Stimulated activated CD4-positive, alpha-beta T cell treated with anti-CD3 and anti-CD28 coated beads, Interleukin-12 subunit alpha, Interleukin-12 subunit beta, amount 100 ng/mL, for 4 hours (primary cell): ENCODE results near the gene WWC2.
"Not testable (repeated sequence)": the region's sequence is repeated elsewhere in the genome, so short reads cannot be mapped to it uniquely, and the experiment has no call there.

Source experiments
- DNase-seq: peaks from one replicate; pipeline ENCODE4 v3.0.0-alpha.2; 2020

Gene WWC2

DNA sequence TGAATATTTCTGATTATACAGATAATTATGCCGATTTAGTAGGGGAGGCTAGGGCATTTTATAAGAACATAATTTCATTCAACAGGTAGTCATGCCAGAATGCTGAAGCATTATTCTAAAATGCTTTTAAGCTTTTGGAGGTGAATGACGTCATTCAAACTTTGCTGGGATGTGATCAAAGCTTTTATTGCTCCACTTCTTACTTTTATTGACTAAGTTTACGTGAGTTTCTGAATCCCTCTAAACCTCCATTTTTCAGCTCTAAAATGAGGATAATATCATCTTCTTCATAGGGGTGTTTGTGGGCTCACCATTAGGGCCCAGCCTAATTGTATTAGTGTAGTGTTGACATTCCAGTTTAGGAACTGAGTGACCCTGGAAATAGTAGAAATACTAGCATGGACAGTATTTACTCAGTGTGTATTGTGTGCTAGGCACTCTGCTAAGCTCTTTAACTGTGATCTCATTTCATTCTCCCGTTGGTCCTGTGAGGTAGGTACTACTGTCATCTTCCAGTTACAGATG is 3.0 kb downstream of the WWC2 start:
- DNase-seq: no peak

DNA sequence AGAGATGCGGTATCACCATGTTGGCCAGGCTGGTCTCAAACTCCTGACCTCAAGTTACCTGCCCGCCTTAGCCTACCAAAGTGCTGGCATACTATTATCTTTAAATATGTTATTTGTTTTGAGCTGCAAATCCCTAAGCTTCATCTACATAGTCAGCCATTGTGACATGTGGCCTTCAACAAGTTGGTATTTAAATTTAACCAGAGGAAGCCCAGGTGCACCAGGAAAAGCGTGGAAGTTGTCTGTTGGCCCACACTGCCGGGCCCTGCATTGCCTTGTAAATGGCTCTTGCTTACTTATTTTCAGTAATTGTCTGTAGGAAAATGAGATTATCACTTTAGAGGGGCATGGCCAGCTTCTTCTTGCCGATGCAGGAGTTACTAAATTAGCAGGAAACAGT is 6.0 kb downstream of the WWC2 start:
- no peak for DNase-seq

DNA sequence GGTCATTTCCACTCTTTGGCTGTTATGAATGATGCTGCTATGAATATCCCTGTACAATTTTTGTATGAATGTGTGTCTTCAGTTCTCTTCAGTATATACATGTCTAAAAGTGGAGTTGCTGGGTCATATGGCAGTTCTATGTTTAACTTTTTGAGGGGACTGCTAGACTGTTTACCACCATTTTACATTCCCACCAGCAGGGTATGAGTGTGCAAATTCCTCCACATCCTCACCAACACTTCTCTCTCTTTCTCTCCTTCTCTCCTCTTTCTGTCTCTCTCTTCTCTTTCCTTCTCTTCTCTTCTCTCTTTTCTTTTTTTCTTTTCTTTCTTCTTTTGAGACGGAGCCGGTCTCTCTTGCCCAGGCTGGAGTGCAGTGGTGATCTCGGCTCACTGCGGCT is 7.8 kb downstream of the WWC2 start:
- DNase-seq: no peak

DNA sequence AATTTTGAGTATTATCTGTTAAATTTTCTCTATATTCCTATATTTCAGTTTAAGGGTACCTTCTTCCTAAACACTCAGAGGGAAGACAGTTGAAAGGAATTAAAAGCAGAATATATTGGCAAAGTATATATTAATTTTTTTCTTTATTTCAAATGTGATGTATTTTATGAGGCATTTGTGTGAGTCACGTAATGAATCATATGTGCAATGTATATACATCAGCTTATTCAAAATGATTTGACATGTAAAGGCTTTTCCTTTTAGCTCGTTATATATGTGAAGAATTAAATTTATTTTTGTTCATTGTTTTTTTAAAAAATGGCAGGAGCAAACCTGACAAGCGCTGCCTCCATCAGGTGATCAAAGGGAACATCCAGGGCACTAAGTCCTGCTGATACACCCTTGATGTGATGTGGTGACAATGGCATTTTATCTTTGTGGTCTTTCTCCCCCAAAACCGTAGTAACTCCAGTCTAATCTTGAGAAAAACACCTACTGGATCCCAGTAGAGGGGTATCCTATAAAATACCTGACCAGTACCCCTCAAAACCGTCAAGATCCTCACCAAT is 8.9 kb downstream of the WWC2 start:
- DNase-seq: no peak

DNA sequence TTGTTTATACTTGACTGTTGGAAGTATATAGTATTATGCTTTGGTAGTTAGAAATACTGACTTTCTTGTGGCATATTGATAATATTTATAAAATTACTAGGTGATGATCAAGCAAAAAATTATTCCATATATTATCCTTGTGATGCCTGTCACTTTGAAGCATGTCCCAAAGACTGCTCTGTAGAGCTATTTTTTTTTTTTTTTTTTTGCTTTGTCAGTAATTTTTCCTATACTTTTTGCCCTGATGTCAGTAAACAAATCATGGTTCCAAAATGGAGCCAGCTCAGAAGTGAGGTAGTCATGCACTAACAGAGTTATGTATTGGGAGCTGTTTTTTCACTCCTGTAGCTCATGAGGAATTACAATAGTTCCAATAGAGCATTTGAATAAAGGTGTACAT is 11.2 kb downstream of the WWC2 start:
- DNase-seq: no peak

DNA sequence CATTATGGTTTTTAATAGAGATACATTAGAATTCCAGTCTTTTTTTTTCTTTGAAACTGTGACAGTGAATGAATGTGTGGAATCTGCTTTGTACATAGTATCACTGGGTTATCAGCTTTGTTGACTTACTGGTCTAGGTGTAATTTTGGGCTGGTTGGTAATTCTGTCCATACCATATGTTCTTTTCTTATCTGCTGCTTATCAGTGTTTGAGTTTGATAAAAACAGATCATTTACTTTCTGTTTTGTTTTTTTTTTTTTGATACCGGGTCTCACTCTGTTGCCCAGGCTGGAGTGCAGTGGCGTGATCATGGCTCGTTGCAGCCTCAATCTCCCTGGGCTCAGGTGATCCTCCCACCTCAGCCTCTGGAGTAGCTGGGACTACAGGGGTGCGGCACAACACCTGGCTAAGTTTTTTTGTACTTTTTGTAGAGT is 12.4 kb downstream of the WWC2 start:
- no peak for DNase-seq

DNA sequence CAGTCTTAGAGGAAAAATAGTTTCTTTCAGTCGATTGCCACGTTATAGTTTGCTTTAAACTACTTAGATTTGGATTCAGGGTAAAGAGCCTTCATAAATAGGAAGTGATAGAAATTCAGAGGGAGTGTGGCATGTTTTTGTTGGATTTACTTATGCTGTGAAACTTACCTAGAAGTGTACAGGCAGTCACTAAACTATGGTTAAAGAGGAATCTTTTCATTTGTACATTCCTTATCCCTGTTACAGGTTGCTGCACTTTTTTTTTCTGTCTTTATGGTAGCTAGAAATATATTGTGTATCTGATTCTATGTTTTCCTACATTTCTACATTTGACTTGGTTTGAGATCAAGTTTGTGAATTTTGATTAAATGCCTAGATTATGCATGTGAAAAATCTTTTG is 19.1 kb downstream of the WWC2 start:
- DNase-seq: no peak

DNA sequence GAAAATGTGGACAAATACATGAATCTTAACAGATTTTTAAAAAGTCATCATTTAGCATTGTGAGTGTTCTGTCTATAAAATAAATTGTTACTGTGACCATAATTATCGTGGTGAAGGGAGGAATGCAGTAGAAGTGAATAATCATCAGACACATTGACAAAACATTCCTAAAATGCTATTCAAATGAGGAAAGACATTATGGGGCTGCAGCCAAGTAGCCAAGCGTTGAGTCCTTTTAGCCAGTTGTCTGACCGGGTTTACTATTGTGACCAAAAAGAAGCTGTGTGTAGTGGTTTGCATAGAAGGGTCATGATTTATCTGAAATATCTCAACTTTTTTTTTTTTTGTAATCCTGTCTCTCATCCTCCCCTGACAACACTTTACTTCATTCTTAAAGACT is 19.5 kb downstream of the WWC2 start:
- DNase-seq: no peak

DNA sequence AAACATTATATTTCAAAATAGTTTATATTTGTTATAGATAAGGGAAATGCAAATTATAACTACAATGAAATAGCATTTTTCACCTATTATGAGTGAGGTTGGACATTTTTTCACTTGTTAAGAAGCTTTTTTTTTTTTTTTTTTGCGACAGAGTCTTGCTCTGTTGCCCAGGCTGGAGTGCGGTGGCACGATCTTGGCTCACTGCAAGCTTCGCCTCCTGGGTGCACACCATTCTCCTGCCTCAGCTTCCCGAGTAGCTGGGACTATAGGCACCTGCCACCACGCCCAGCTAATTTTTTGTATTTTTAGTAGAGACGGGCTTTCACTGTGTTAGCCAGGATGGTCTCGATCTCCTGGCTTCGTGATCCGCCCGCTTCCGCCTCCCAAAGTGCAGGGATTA is 22.6 kb downstream of the WWC2 start:
- DNase-seq: not testable (repeated sequence)

DNA sequence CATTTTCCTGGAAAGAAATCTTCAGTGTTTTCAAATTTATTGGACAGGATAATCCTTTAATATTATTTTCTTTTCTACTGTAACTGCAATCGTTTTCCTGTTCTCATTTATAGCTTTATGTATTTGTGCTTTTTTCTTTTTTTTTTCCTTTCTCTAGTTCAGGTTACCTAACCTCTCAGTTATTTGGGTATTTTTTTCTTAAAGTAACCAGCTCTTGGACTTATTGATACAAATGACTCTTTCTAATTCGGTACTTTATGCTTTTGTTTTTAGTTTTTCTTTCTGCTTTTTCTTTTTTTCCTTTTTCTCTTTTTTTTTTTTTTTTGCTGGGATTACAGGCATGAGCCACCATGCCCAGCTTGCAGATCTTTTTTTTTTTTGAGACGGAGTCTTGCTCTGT is 25.2 kb downstream of the WWC2 start:
- DNase-seq: no peak

DNA sequence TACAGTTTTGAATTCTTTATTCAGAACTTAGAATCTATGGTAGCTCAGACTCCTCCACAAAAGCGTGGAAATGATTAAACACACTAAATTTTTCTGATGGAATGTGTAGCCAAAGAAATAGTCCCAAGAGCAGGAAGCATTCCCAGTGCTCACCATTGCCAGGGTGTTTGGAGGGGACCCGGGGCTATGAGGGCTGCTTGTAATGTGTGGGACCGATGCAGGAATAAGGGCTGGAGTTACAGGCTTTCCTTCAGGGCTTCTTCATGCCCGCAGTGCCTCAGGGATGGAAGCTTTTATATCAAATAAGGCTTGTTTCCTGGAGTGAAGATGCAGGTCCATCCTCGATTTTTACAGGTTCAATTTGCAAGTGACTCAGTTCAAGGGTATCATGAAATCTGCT is 25.8 kb downstream of the WWC2 start:
- no peak for DNase-seq

DNA sequence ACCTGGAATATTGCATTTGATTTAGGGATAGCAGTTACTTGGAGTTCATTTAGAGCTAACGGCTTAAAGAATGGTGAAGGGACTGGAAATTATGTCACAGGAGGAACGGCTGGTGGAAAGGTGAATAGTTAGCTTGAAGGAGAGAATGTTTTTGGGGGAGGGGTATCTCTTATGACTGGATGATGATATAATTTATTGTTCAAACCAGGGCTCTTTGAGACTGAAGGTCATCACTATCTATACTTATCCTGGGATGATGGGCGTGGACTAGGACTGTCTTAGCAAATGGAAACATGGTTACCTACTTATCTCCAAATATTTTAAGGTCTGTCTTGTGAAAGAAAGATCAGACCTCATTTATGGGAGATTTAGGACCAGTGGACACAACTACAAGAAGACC is 30.1 kb downstream of the WWC2 start:
- DNase-seq: no peak

DNA sequence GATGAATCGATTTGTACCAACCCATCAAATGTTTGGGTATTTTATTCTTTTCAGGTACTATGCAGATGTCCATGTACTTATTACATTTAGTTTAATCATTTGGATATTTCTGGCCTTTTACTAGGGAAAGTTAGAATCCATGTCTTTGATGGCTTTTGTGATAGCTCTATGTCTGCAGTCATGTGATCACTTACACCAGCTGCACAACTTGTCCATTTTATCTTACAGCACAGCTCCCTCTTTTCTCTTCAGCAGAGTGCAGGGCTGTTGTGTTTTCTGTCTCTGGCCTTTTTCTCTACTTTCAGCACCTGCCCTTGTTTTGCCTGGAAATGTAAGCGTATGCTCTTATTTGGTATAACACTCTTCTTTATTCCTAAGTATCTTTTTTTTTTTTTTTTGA is 30.6 kb downstream of the WWC2 start:
- no peak for DNase-seq

DNA sequence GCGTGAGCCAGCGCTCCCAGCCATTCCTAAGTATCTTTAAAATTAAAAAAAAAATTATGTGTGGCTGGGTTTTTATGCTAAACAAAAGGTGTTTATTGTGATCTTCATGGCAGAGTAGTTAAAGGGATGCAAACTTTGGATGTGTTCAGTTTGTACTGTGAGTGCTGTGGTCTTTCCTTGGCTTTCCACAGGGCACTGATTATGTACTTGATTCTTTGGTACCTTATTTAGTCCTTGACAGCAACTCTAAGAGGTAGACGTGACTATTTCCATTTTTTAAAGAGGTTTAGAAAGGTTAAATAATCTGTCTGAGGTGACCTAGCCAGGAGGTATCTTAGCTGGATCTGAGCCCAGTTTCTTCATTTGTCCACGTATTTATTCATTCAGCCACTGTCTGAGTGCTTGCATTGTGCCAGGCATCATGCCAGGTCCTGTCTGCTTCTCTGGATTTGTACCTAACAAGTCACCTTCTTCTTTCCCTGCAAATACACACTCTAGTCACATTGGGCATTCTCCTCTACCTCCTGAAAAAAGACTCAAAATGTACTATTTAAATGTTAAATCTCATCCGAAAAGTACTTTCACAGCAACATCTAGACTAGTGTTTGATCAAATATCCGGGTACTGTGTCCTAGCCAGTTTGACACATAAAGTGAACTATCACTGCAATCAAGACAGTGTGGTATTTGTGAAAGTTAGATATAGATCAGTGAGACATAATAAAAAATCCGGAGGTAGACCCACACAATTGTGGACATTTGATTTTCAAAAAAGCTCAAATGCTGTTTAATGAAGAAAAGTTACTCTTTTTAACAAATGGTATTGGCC is 31.5 kb downstream of the WWC2 start:
- DNase-seq: no peak

DNA sequence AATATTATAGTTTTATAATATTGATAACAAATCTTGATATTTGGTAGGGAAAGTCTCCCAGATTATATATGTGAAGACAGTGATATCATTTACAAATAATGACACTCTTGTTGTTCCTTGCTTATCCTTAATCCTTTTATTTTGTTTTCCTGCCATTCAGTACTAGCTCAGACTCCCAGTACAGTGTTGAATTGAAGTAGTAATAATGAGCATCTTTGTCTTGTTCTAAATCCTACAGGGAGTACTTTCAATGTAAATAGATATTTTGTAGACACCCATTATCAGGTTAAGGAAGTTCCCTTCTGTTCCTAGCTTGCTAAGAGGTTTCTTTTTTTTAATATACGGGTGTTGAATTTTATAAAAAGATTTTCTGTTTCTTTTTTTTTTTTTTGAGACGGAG is 33.0 kb downstream of the WWC2 start:
- no peak for DNase-seq

DNA sequence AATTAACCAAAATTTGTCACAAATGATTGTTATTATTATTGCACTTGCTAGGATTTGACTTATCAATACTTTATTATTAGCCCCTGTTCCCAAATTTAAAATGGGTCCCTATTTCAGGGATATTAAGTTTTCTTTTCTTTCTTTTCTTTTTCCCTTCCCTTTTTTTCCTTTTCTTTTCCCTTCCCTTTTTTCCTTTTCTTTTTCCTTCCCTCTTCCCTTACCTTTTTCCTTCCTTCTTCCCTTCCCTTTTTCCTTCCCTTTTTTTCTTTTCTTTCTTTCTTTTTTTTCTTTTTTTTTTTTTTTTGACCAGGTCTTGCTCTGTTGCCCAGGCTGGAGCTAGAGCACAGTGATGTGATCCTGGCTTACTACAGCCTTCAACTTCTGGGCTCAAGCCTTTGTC is 33.8 kb downstream of the WWC2 start:
- no peak for DNase-seq

DNA sequence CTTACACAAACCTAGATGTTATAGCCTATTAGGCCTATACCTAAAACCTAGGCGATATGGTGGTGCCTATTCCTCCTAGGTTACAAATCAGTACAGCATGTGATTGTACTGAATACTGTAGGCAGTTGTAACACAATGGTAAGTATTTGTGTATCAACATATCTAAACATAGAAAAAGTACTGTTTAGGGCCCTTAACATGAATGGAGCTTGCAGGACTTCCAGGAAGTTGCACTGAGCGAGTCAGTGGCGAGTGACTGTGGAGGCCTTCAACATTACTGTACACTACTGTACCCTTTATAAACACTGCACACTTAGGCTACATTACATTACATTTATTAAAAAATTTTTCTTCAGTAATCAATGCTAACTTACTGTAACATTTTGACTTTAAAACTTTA is 37.8 kb downstream of the WWC2 start:
- DNase-seq: no peak

DNA sequence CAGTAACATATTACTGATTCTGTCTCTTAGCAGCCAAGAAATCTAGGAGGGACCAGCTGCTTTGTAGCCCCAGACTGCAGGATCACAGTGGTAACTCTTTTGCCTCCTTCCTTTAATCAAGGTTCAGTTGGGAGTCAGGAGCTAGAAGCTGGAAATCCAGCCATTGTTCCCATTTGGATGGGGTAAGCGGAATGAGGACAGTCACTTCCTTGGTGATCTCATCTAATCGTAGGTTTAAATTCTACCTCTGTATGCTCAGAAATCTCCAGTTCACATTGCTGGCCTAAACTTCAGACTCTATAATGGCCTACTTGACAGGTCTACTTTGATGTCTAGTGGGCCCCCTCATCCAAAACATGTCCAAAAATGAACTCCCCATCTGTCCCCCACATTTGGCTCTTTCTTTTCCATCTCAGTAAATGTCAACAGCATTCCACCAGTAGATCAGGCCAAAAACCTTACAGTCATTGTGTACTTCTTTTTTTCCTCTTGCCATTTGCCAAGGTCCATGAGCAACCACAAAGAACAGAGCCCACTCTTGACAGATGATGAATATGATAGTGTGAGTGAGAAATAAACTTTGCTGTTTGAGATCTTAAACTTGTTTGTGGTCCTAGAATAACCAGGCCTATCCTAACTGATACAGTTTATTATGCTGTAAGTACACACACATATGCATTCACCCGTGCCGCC is 40.1 kb downstream of the WWC2 start:
- DNase-seq: no peak

DNA sequence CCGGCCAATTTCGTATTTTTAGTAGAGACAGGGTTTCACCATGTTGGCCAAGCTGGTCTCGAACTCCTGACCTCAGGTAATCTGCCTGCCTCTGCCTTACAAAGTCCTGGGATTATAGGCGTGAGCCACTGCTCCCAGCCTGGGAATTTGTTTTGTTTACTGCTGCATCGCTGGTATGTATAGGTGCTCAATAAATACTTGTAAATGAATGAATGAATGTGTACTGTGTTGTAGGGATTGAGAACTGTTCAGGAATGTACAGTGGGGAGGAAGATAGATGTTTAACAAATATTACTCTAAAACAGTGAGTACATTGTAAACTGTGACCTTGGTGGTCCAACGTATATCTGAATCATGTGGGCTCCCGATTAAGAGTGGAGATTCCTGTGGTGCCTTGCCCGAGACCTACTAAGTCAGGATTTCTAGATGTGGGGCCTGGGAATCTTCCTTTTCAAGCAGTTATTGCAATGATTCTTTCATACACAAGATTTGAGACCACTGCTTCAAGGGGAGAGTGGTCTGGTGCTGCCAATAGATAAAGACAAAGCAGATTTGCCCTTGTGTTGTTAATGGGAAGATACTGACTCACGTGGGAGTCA is 41.0 kb downstream of the WWC2 start:
- no peak for DNase-seq

DNA sequence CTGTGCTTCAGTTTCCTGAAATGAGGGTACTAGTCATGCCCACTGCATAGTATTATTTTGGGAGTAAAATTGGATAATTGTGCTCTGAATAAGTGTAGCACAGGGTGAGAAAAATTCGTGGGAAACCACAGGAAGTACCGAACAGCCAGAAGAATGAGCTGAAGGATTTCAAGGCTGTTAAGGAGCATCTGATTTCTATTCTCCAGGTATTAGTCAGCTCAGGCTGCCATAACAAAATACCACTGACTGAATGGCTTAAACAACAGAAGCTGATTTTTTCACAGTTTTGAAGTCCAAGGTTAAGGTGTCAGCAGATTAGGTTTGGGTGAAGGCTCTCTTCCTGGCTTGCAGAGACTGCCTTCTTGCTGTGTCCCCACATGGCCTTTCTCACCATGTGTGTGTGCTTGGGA is 41.9 kb downstream of the WWC2 start:
- no peak for DNase-seq

DNA sequence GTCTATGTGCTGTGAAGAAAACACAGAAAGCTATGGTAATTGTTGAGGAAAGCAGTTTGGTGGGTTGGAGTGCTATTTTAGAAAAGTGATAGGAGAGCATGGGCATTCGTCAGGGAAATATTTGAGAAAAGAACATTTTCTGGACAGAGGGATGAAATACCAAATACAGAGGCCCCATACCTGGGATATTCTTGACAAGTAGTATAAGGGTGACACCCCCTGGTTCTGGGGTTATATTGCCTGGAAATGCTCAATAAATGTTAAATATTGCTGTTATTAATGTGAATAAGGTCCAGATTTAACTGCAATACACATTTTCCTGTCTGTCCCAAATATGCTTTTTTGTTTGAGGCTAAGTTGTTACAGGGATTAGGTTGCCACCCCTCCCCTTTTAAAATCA is 42.9 kb downstream of the WWC2 start:
- DNase-seq: no peak

DNA sequence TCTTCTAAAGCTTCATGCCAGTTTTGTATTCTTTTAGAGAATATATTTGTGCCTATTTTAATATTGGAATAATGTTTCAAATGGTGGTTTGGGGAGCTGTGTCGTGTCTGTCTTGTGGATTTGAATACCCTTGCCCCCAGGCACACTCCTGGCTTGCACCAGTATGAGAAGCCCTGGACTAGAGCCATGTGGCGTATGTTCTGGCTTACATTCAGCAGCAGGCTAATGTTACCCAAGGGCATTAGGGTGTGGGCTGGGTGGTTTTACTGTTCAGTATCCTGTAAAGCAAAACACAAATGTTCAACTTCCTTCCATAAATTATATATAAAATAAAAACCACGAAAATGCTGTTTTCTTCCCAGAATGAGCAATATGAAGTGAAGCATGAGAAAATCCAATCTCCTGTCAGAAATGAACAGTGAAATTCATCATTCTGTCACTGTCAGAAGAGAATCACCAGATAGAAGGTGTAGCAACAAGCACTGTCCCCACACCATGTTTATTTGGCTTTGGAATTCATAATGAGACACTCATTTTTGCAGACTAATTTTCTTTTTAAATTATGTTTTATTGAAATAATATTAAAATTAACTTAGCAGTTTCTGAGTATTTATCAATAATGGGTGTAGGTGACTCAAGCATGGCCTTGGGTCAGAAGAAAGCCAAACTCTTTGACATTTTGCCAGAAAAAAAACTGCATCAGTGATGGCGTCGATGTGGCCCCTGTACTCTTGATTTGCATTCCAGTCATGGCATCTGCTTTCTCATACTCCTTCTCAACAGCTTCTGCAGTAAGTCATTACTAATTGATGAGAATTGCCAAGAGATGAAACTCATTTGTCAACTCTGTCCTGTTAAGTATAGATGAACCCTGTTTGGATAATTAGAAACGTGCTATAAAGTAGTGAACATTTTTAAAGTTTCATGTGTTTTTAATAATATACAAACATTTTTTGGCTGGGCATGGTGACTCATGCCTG is 43.8 kb downstream of the WWC2 start:
- no peak for DNase-seq
